Body of pancreas (tissue), 4 donors: ENCODE measurements around the gene LCE2D.
"Not testable (repeated sequence)": the region's sequence is repeated elsewhere in the genome, so short reads cannot be mapped to it uniquely, and the experiment has no call there.

ENCODE experiments used
- CTCF ChIP-seq, 7 experiments: fragments of 450-650 bp in 4 of 7; fragments of 200-600 bp in 3 of 7; sonication (generic) in 3 of 7; IDR thresholded peaks; one replicate each; pipeline ENCODE4 v1.5.1; 2016 to 2019; ENCODE audit warnings: antibody characterized with exemption in 7 of 7
- POLR2A ChIP-seq, 3 donors: fragments of 450-650 bp; IDR thresholded peaks; one replicate each; pipeline ENCODE4 v1.6.1; 2016; ENCODE audit warnings: antibody characterized with exemption in 3 of 3, mild to moderate bottlenecking in 2 of 3

GRCh38 chr1:152674983-152675382 lies 11.8 kb downstream of the LCE2D start, which contains the start of gene LCE2C:
- TF ChIP-seq CTCF, POLR2A (IDR thresholded peaks at IDR 0.05): not testable (repeated sequence)
